HG02840 (cell line): ENCODE results near the gene TRIM56.
"Not testable (repeated sequence)": the region's sequence is repeated elsewhere in the genome, so short reads cannot be mapped to it uniquely, and the experiment has no call there.

Experiments
- ATAC-seq: cut with Tn5 transposase; IDR thresholded peaks from one replicate; pipeline ENCODE4 v1.9.1; 2021; ENCODE audit warnings: mild to moderate bottlenecking, moderate library complexity, moderate number of reproducible peaks; ENCODE audit not compliant: unreplicated experiment, low FRiP score

TRIM56 gene

GRCh38 chr7:101089876-101090275 is 4.6 kb downstream of the TRIM56 start:
- ATAC-seq, result no peak

GRCh38 chr7:101092266-101092905 is 7.1 kb downstream of the TRIM56 start:
- not testable (repeated sequence) for ATAC-seq

GRCh38 chr7:101093906-101094305 is 8.6 kb downstream of the TRIM56 start:
- ATAC-seq, result no peak

GRCh38 chr7:101094376-101094775 is 9.1 kb downstream of the TRIM56 start:
- no peak for ATAC-seq

- no peak for ATAC-seq
Measured at GRCh38 chr7:101094791-101095375, 9.6 kb downstream of the TRIM56 start.

GRCh38 chr7:101096331-101096956 is 11.2 kb downstream of the TRIM56 start:
- ATAC-seq, result no peak

GRCh38 chr7:101096957-101097347 is 11.7 kb downstream of the TRIM56 start:
- no peak for ATAC-seq

- ATAC-seq, result no peak
Measured at GRCh38 chr7:101097561-101097960, 12.3 kb downstream of the TRIM56 start.

- ATAC-seq, result no peak
Measured at GRCh38 chr7:101099969-101100781, 14.9 kb downstream of the TRIM56 start.

- no peak for ATAC-seq
Measured at GRCh38 chr7:101100858-101101847, 15.9 kb downstream of the TRIM56 start.

- no peak for ATAC-seq
Measured at GRCh38 chr7:101102026-101102425, 16.7 kb downstream of the TRIM56 start.

GRCh38 chr7:101103701-101104100 is 18.4 kb downstream of the TRIM56 start:
- not testable (repeated sequence) for ATAC-seq

GRCh38 chr7:101104193-101104713 is 19.0 kb downstream of the TRIM56 start:
- no peak for ATAC-seq

- no peak for ATAC-seq
Measured at GRCh38 chr7:101104799-101105198, 19.5 kb downstream of the TRIM56 start.

GRCh38 chr7:101105248-101105647 is 20.0 kb downstream of the TRIM56 start:
- ATAC-seq, result not testable (repeated sequence)

GRCh38 chr7:101106386-101106785 is 21.1 kb downstream of the TRIM56 start:
- no peak for ATAC-seq

GRCh38 chr7:101108330-101108857 is 23.1 kb downstream of the TRIM56 start:
- no peak for ATAC-seq

- ATAC-seq, result no peak
Measured at GRCh38 chr7:101108961-101109360, 23.7 kb downstream of the TRIM56 start.

GRCh38 chr7:101109368-101109767 is 24.1 kb downstream of the TRIM56 start:
- no peak for ATAC-seq
